Gastroesophageal sphincter (tissue), 3 donors: Measurements from ENCODE around the gene LDHAL6B.

ENCODE experiments used
- CTCF ChIP-seq, 4 experiments: fragments of 200-600 bp in 2 of 4; fragments of 450-650 bp in 2 of 4; sonication (generic) in 1 of 4; IDR thresholded peaks; one replicate each; pipeline ENCODE4 v1.5.1; 2017 to 2019; ENCODE audit warnings: antibody characterized with exemption in 4 of 4, mild to moderate bottlenecking in 2 of 4, moderate library complexity in 2 of 4
- EP300 ChIP-seq: sonication (generic); formaldehyde crosslinking; IDR thresholded peaks from one replicate; pipeline ENCODE4 v1.6.1; 2017; ENCODE audit warnings: antibody characterized with exemption, mild to moderate bottlenecking
- POLR2A ChIP-seq, 2 donors: fragments of 450-650 bp; IDR thresholded peaks; one replicate each; pipeline ENCODE4 v1.6.1; 2017; ENCODE audit warnings: antibody characterized with exemption in 2 of 2, mild to moderate bottlenecking in 2 of 2, moderate library complexity in 1 of 2
- POLR2AphosphoS5 ChIP-seq: sonication (generic); formaldehyde crosslinking; IDR thresholded peaks from one replicate; pipeline ENCODE4 v1.6.1; 2017; ENCODE audit warnings: antibody characterized with exemption

- no peak for TF ChIP-seq POLR2A (IDR thresholded peaks at IDR 0.05)
- no peak for TF ChIP-seq CTCF (IDR thresholded peaks at IDR 0.05)
- no peak for TF ChIP-seq POLR2AphosphoS5
- no peak for TF ChIP-seq EP300
Observed at GRCh38 chr15:59186501-59186900, 20.1 kb upstream of the LDHAL6B start.
